Lower leg skin (tissue), 4 donors: ENCODE data around the gene OR2F1. TPM values are rescaled to one million over a fixed set of nuclear protein-coding genes. Genes with fewer than 3 reads are reported as not detected.

Source experiments
- DNase-seq, 2 donors: peaks; one replicate each; pipeline ENCODE4 v3.0.0-alpha.2; 2019; ENCODE audit warnings: low spot score in 2 of 2
- H3K4me3 ChIP-seq: fragments of 200-600 bp; sonication (generic); 2 replicates; pipeline ENCODE4 v1.5.1; 2017; ENCODE audit warnings: mild to moderate bottlenecking, low read depth; ENCODE audit not compliant: poor library complexity, severe bottlenecking
- POLR2A ChIP-seq, 2 donors: fragments of 450-650 bp; IDR thresholded peaks; one replicate each; pipeline ENCODE4 v1.6.1; 2016 to 2017; ENCODE audit warnings: antibody characterized with exemption in 2 of 2, mild to moderate bottlenecking in 1 of 2, moderate library complexity in 1 of 2
- WGBS, 2 donors: methylation state at CpG; one replicate each; pipeline ENCODE4 v1.1.5; 2018; 5-methylcytosine and 5-hydroxymethylcytosine counted together
- intact Hi-C: fragments of 100-400 bp; cut with DNase I; formaldehyde crosslinking; loops from one replicate; pipeline ENCODE4 v1.15.0; 2023; ENCODE audit warnings: low total_unique reads
- total RNA-seq, 4 donors: library from RNA; depleted of rRNA; stranded (reverse); fragments of >200 nt; gene quantifications; one replicate each; pipeline ENCODE4 v1.1.0, GENCODE V29; 2016
- TF ChIP-seq, protein P1 (sequence below), 3 donors: fragments of 450-650 bp; IDR thresholded peaks; one replicate each; pipeline ENCODE4 v1.5.1; 2016; ENCODE audit warnings: antibody characterized with exemption in 3 of 3, mild to moderate bottlenecking in 3 of 3, moderate library complexity in 2 of 3

OR2F1 gene
- total RNA-seq, 4 donors from 2014 or later = not detected

- intact Hi-C loops = no loop called here
- H3K4me3 ChIP-seq = no peak overlapping the region
- DNase-seq = no peak
- TF ChIP-seq POLR2A (IDR thresholded peaks at IDR 0.05) = no peak
- 75 to 93% methylated on average over 4 of the region's 4 CpGs for WGBS, 2 donors
Observed at GRCh38 chr7:143945423-143945822, 9.2 kb upstream of the OR2F1 start.

- no peak overlapping the region for H3K4me3 ChIP-seq
- 49 to 81% methylated on average over 2 of the region's 2 CpGs for WGBS, 2 donors
- no peak for TF ChIP-seq POLR2A (IDR thresholded peaks at IDR 0.05)
- TF ChIP-seq, protein P1, sequence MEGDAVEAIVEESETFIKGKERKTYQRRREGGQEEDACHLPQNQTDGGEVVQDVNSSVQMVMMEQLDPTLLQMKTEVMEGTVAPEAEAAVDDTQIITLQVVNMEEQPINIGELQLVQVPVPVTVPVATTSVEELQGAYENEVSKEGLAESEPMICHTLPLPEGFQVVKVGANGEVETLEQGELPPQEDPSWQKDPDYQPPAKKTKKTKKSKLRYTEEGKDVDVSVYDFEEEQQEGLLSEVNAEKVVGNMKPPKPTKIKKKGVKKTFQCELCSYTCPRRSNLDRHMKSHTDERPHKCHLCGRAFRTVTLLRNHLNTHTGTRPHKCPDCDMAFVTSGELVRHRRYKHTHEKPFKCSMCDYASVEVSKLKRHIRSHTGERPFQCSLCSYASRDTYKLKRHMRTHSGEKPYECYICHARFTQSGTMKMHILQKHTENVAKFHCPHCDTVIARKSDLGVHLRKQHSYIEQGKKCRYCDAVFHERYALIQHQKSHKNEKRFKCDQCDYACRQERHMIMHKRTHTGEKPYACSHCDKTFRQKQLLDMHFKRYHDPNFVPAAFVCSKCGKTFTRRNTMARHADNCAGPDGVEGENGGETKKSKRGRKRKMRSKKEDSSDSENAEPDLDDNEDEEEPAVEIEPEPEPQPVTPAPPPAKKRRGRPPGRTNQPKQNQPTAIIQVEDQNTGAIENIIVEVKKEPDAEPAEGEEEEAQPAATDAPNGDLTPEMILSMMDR (IDR thresholded peaks at IDR 0.05) = no peak
- no peak for DNase-seq
- intact Hi-C loops = no loop called here
Observed at GRCh38 chr7:143947111-143947510, 7.5 kb upstream of the OR2F1 start.

GRCh38 chr7:143948733-143949132, 5.9 kb upstream of the OR2F1 start:
- H3K4me3 ChIP-seq = no peak overlapping the region
- TF ChIP-seq, protein P1 (IDR thresholded peaks at IDR 0.05) = no peak
- no peak for TF ChIP-seq POLR2A (IDR thresholded peaks at IDR 0.05)
- 54 to 71% methylated on average over 2 of the region's 2 CpGs for WGBS, 2 donors
- intact Hi-C loops = no loop called here
- no peak for DNase-seq

DNA sequence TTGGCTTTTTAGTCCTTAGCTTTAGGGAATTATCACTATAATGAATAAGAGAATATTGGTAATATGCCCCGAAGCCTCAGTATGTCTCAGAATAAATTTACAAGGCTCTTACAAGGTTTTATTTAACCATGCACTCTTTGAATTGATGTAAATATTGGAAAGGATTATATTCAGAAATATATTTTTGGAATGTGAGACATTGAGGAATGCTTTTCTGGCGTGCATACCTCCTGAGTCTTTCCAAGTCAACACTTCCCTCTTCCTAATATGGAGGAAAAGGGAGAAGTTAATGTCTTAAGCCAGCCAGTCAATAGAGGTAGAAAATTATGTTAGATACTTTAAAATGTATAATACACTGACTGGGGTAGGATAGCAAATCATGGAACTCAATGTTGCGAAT, 1.2 kb upstream of the OR2F1 start:
- intact Hi-C loops = no loop called here
- TF ChIP-seq, protein P1 (IDR thresholded peaks at IDR 0.05) = no peak
- TF ChIP-seq POLR2A (IDR thresholded peaks at IDR 0.05) = no peak
- H3K4me3 ChIP-seq = no peak overlapping the region
- DNase-seq = no peak
- 53 to 54% methylated on average over 3 of the region's 3 CpGs for WGBS, 2 donors

- DNase-seq = no peak
- no peak overlapping the region for H3K4me3 ChIP-seq
- WGBS, 2 donors = 54 to 58% methylated on average over 2 of the region's 2 CpGs
- TF ChIP-seq, protein P1 (IDR thresholded peaks at IDR 0.05) = no peak
- no peak for TF ChIP-seq POLR2A (IDR thresholded peaks at IDR 0.05)
- intact Hi-C loops = no loop called here
Observed at GRCh38 chr7:143954135-143954534, 509 bp upstream of the OR2F1 start.

DNA sequence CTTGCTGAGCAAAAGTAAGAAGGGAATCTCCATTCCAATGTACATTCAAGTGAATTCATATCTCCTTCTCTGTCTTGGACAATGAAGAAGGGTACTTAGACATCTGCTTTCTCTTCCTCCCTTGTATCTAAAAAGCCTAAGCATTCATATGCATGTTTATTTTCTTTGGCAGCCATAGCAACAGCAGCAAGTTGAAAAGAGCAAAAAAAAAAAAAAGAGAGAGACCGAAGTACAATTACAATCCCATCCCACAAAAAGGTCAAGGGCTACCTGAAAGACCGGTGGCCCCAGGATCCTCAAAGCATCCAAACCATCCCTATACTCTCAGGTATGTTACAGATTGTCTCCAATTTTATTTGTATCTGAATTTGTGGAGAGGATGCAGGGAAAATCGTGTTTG, 4.1 kb downstream of the OR2F1 start:
- intact Hi-C loops = no loop called here
- no peak for DNase-seq
- 64 to 68% methylated on average over 3 of the region's 3 CpGs for WGBS, 2 donors
- TF ChIP-seq, protein P1 (IDR thresholded peaks at IDR 0.05) = no peak
- TF ChIP-seq POLR2A (IDR thresholded peaks at IDR 0.05) = no peak
- H3K4me3 ChIP-seq = no peak overlapping the region
